HG03159 (cell line): ENCODE measurements around the gene ASB9.
"Not testable (repeated sequence)": the region's sequence is repeated elsewhere in the genome, so short reads cannot be mapped to it uniquely, and the experiment has no call there.

Source experiments
- ATAC-seq: cut with Tn5 transposase; IDR thresholded peaks from one replicate; pipeline ENCODE4 v1.9.1; 2021; ENCODE audit warnings: mild to moderate bottlenecking, moderate library complexity; ENCODE audit not compliant: unreplicated experiment

ASB9 gene

DNA sequence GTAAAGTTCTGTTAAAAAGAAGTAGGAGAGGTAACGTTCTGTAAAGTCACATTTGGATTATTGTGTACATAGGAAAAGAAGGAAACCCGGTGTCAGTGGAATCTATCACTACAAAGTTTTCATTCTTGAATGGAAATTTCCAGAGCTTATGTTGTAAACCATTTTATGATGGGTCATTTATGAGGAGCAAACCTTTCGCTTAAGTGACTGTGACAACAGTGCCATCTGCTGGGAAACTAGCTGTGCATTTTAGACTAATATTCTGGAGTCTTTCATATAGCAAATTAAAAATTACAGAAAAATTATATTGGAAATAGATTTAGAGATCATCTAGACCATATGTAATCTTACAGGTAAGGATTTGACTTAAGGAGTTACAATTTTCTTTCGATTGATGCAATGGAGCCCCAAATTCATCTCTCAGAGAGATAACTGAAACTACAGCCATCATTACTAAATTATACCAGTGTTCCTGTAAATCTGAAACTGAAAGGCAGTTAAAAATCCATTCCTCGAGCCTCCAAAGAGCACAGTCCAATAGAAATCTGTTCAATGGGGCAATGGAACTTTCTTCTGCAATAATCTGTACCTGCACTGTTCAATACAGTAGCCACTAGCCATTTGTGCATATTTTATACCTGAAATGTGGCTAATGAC is 26.9 kb downstream of the ASB9 start:
- ATAC-seq = no peak

GRCh38 chrX:15241301-15241700 is 28.6 kb downstream of the ASB9 start:
- no peak for ATAC-seq

GRCh38 chrX:15240414-15240813 is 29.5 kb downstream of the ASB9 start:
- no peak for ATAC-seq

- ATAC-seq = no peak
Measured at GRCh38 chrX:15236146-15236545, 33.7 kb downstream of the ASB9 start.

GRCh38 chrX:15235001-15235400 is 34.9 kb downstream of the ASB9 start:
- no peak for ATAC-seq

- no peak for ATAC-seq
Measured at GRCh38 chrX:15233416-15234015, 36.4 kb downstream of the ASB9 start.

DNA sequence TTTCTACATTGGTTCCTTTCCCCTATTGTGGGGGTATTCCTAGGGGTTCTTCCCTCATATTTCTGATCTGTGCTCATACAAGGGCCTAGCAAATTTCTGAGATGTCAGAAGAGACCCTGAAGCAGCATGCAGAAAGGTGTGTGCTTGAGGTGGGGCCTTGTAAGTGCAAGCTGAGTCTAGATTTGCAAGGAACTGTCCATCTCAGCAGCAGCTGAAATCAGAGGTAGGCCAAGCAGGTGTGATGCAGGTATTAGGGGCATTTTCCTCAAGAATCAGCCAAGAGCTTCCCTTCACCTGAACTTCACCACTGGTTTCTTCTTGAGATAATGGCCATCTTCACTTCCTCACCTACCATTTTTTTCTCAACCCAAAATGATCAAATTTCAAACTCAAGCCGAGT is 45.1 kb downstream of the ASB9 start:
- ATAC-seq = no peak

DNA sequence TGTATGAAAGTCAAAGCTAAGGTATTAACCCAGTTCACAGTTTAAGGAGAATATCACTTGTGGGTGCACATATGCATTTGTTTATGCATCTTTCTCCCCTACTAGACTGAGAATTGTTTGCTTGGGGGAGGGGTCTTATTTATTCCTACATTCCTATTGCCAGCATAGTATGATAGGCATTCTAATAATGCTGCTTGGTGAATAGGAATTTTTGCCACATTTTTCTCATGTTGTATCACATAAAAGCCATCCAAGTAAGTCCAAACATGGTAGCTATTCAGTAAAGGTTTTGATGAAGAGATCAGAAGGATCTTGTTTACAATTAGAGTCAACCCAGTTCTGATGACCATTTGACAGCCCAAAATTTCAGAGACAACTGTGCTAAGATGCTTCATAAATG is 48.6 kb downstream of the ASB9 start:
- no peak for ATAC-seq

DNA sequence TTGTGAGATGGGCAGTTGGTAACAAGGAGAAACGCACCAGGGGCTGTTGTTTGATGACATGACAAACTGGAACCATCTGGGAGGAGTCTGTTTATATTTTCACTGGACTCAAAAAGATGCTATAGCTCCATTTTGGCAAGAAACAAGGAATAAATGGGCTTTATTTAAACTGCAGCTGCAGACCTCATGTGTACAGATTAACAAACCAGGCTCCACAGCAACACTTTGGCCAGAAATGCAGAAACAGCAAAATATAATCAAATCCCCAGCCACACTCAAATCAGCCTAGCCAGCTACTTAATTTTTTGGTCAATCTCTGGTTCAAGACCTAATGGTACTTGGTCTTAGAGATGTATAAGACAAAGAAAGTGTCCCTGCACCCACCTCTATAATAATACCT is 52.7 kb downstream of the ASB9 start:
- no peak for ATAC-seq

- no peak for ATAC-seq
Measured at GRCh38 chrX:15216280-15216679, 53.6 kb downstream of the ASB9 start.

- no peak for ATAC-seq
Measured at GRCh38 chrX:15215366-15215765, 54.5 kb downstream of the ASB9 start.

GRCh38 chrX:15214588-15214987 is 55.3 kb downstream of the ASB9 start:
- ATAC-seq = no peak

GRCh38 chrX:15209096-15209495 is 60.8 kb downstream of the ASB9 start:
- ATAC-seq = no peak

GRCh38 chrX:15207994-15208393 is 61.9 kb downstream of the ASB9 start:
- ATAC-seq = no peak

DNA sequence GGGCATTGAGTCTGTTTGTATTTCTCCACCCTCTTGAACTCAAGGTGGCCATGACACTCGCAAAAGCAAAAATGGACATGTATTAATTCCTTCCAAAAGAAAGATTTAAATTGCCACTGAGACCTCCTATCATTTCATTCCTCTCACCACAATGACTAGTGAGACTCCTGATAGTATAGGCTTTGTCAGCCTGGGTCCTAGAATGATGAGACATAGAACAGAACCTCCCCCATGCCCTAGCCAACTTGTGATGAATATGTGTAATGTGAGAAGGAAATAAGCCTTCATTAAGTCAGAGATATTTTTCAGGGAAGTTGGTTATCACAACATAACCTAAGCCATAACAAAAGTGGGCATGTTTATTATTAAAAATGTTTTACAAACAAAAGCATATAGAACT is 62.5 kb downstream of the ASB9 start:
- ATAC-seq = no peak

DNA sequence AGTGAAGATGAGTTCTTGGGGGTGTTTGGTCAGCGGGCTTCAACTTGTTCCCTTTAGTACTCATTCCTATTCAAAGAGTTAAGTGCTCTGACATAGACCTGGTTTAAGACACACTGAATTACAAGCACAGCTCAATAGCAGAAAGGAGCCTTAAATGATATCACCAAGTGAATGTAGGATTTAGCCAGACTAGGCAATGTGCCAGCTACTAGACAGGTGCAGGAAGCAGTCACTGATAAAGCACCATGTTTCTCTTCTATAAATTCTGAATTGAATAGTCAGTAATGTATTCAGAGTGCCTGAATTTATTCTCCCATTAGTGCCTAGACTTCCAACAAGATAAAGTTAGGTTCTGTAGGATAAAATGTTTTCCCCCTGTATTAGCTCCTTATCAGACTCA is 63.6 kb downstream of the ASB9 start:
- no peak for ATAC-seq

GRCh38 chrX:15204130-15204751 is 65.6 kb downstream of the ASB9 start:
- peak; percentile 81 for ATAC-seq

GRCh38 chrX:15203694-15204093 is 66.2 kb downstream of the ASB9 start:
- no peak for ATAC-seq

- ATAC-seq = no peak
Measured at GRCh38 chrX:15202454-15203177, 67.3 kb downstream of the ASB9 start.

DNA sequence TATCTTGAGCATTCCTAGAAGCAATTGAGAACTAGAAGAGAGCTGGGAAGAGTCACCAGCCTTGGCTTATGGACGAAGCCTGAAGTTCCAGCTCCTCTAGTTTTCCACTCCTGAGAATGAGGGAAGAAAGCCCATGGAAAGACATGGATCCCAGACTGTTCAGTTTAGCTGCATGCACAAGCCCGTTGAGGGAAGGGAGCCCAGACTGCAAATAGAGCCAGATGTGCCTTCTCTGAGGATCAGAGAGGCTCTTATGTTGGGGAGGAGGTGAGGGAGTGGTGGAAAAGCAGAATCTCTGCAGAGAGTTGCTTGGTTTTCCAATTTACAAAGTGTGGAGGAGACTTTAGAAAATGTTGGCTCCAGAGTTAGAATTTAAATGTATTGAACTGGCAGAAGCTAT is 69.0 kb downstream of the ASB9 start:
- ATAC-seq = no peak

- not testable (repeated sequence) for ATAC-seq
Measured at GRCh38 chrX:15198608-15199202, 71.2 kb downstream of the ASB9 start.
